ENCODE data around the gene ZFP2. TPM values are rescaled to one million over a fixed set of nuclear protein-coding genes. Genes with fewer than 3 reads are reported as not detected.

Gene ZFP2
- total and polyA plus RNA-seq, 2 of the 13 experiments (the other 11 are each of a cell fraction or from before 2014, with no cell fraction given) = 0.27 to 0.42 TPM

- TF ChIP-seq IRF9 (CRISPR knock-in tag; IDR thresholded peaks at IDR 0.05; ENCODE audit: borderline replicate concordance) (no peak), ZIK1 (CRISPR knock-in tag; IDR thresholded peaks at IDR 0.05; ENCODE audit: borderline replicate concordance, low read depth) (no peak), ZNF646 (CRISPR knock-in tag; IDR thresholded peaks at IDR 0.05) (no peak), RFX3 (CRISPR knock-in tag; IDR thresholded peaks at IDR 0.05) (no peak), ATAD3A (CRISPR knock-in tag; IDR thresholded peaks at IDR 0.05) (no peak)
- ATAC-seq (no peak), DNase-seq (ENCODE audit: low spot score) (no peak), FAIRE-seq (no peak)
- Histone ChIP-seq H3K4me1 (ENCODE audit: insufficient read depth, low read length) (peaks cover 12% of the 10 kb centered on the region), H4K20me1 (ENCODE audit: insufficient read depth, low read length) (no peaks in the 10 kb centered on the region), H3K4me2 (ENCODE audit: low read depth, low read length) (no peak overlapping the region), H3K9me3 (ENCODE audit: low read length) (peaks cover 53% of the 10 kb centered on the region), H3K9ac (ENCODE audit: insufficient read depth, low read depth, low read length) (no peak overlapping the region), H3K27ac (ENCODE audit: extremely low read length, insufficient read depth, low read length) (no peak overlapping the region), H3K27me3 (ENCODE audit: control insufficient read depth in 1 of 2, insufficient read depth in 2 of 2, low read length in 2 of 2) (no peaks in the 10 kb centered on the region), H3K36me3 (replicated peaks in 1 of 2; ENCODE audit: control insufficient read depth in 1 of 2, insufficient read depth in 2 of 2, low read length in 2 of 2) (no peaks in the 10 kb centered on the region), H2AFZ (ENCODE audit: low read length) (no peak overlapping the region), H3K79me2 (ENCODE audit: insufficient read depth, low read length) (no peaks in the 10 kb centered on the region), H3K4me3 (replicated peaks in 1 of 3; ENCODE audit: insufficient read depth in 1 of 3, low read depth in 2 of 3, low read length in 3 of 3) (no peak overlapping the region)
- POLR2A ChIA-PET = no interaction called here
- WGBS (ENCODE audit: low lambda C conversion rate) = 34% methylated on average over 3 of the region's 3 CpGs
- intact Hi-C loops (cut with micrococcal nuclease; ENCODE audit: unreplicated experiment) (no loop called here), in situ Hi-C loops (cut with HindIII; ENCODE audit: extremely low pct_ligation_motif_present, low pct_unique_long_range_greater_than_20kb) (no loop called here)
- BruUV-seq (replicated peaks) = no TSS peak
- CTCF ChIA-PET (ENCODE audit: low intra/inter-chr PET ratio, low total read pairs) = no interaction called here
Measured at GRCh38 chr5:178902849-178903248, 7.1 kb downstream of the ZFP2 start.
